Activated CD4-positive, alpha-beta memory T cell treated with anti-CD3 and anti-CD28 coated beads for 36 hours (primary cell): Measurements from ENCODE around the gene RARB. TPM values are rescaled to one million over a fixed set of nuclear protein-coding genes. Genes with fewer than 3 reads are reported as not detected.

Experiments
- CTCF ChIA-PET: fragments of 350-600 bp; sonication (Branson Sonifier 250); formaldehyde crosslinking; loops from one replicate; lab custom pipeline; 2021; ENCODE audit warnings: antibody characterized with exemption, inconsistent platforms; lab: Charles Lee
- POLR2A ChIA-PET: fragments of 350-600 bp; sonication (Branson Sonifier 250); formaldehyde crosslinking; loops from one replicate; lab custom pipeline; 2021; ENCODE audit warnings: antibody characterized with exemption; lab: Charles Lee
- DNase-seq: peaks from one replicate; pipeline ENCODE4 v3.0.0-alpha.2; 2020
- H3K27ac Mint-ChIP-seq: one replicate; pipeline ENCODE4 v1.8.0; 2021; ENCODE audit warnings: mixed read lengths
- H3K27me3 Mint-ChIP-seq: one replicate; pipeline ENCODE4 v1.8.0; 2021; ENCODE audit warnings: mixed read lengths
- H3K36me3 Mint-ChIP-seq: one replicate; pipeline ENCODE4 v1.8.0; 2021; ENCODE audit warnings: mixed read lengths
- H3K4me1 Mint-ChIP-seq: one replicate; pipeline ENCODE4 v1.8.0; 2021; ENCODE audit warnings: low read depth, mixed read lengths
- H3K4me3 Mint-ChIP-seq: one replicate; pipeline ENCODE4 v1.8.0; 2021; ENCODE audit warnings: mild to moderate bottlenecking, mixed read lengths
- H3K9me3 Mint-ChIP-seq: one replicate; pipeline ENCODE4 v1.8.0; 2021; ENCODE audit warnings: mixed read lengths
- intact Hi-C: fragments of 100-400 bp; cut with micrococcal nuclease; formaldehyde crosslinking; loops from one replicate; pipeline ENCODE4 v1.15.1; 2023
- total RNA-seq, 2 experiments: library from RNA; stranded (reverse); gene quantifications; one replicate each; pipeline ENCODE4 v1.2.3, GENCODE V29; 2021

The RARB gene
- total RNA-seq, 2 experiments from 2014 or later: not detected

GRCh38 chr3:25403968-25404367 lies 24.1 kb upstream of the RARB start:
- Mint-ChIP-seq H3K4me3 (no peak overlapping the region), H3K36me3 (no peaks in the 10 kb centered on the region), H3K9me3 (no peaks in the 10 kb centered on the region), H3K27me3 (no peaks in the 10 kb centered on the region), H3K4me1 (no peaks in the 10 kb centered on the region), H3K27ac (no peak overlapping the region)
- POLR2A ChIA-PET: no interaction called here
- CTCF ChIA-PET: no interaction called here
- intact Hi-C loops: no loop called here
- DNase-seq: no peak

GRCh38 chr3:25404569-25404968 lies 23.5 kb upstream of the RARB start:
- H3K36me3 Mint-ChIP-seq: no peaks in the 10 kb centered on the region
- CTCF ChIA-PET: no interaction called here
- H3K27ac Mint-ChIP-seq: no peak overlapping the region
- intact Hi-C loops: no loop called here
- H3K4me1 Mint-ChIP-seq: no peaks in the 10 kb centered on the region
- DNase-seq: no peak
- no peaks in the 10 kb centered on the region for H3K9me3 Mint-ChIP-seq
- POLR2A ChIA-PET: no interaction called here
- H3K27me3 Mint-ChIP-seq: no peaks in the 10 kb centered on the region
- no peak overlapping the region for H3K4me3 Mint-ChIP-seq

GRCh38 chr3:25405335-25405734 lies 22.7 kb upstream of the RARB start:
- Mint-ChIP-seq H3K4me1 (no peaks in the 10 kb centered on the region), H3K4me3 (no peak overlapping the region), H3K36me3 (no peaks in the 10 kb centered on the region), H3K27me3 (no peaks in the 10 kb centered on the region), H3K9me3 (no peaks in the 10 kb centered on the region), H3K27ac (no peak overlapping the region)
- POLR2A ChIA-PET: no interaction called here
- DNase-seq: no peak
- CTCF ChIA-PET: no interaction called here
- intact Hi-C loops: no loop called here

- H3K27ac Mint-ChIP-seq: no peak overlapping the region
- CTCF ChIA-PET: no interaction called here
- H3K9me3 Mint-ChIP-seq: no peaks in the 10 kb centered on the region
- POLR2A ChIA-PET: no interaction called here
- no peaks in the 10 kb centered on the region for H3K4me1 Mint-ChIP-seq
- no peaks in the 10 kb centered on the region for H3K36me3 Mint-ChIP-seq
- no peaks in the 10 kb centered on the region for H3K27me3 Mint-ChIP-seq
- no peak for DNase-seq
- intact Hi-C loops: no loop called here
- H3K4me3 Mint-ChIP-seq: no peak overlapping the region
Measured at GRCh38 chr3:25410703-25411102, 17.4 kb upstream of the RARB start.

- no peak overlapping the region for H3K4me3 Mint-ChIP-seq
- no peaks in the 10 kb centered on the region for H3K9me3 Mint-ChIP-seq
- ChIA-PET POLR2A (no interaction called here), CTCF (interaction anchor here (0.7 kb wide), 1 partner anchor 181 kb away, joined by 3 read pairs; no protein-coding TSS in a partner anchor)
- H3K27ac Mint-ChIP-seq: no peak overlapping the region
- no peak for DNase-seq
- intact Hi-C loops: no loop called here
- H3K36me3 Mint-ChIP-seq: no peaks in the 10 kb centered on the region
- H3K4me1 Mint-ChIP-seq: no peaks in the 10 kb centered on the region
- H3K27me3 Mint-ChIP-seq: peaks cover 2% of the 10 kb centered on the region
Measured at GRCh38 chr3:25412269-25412668, 15.8 kb upstream of the RARB start.

GRCh38 chr3:25416176-25416575 lies 11.9 kb upstream of the RARB start:
- no peaks in the 10 kb centered on the region for H3K9me3 Mint-ChIP-seq
- no peak overlapping the region for H3K4me3 Mint-ChIP-seq
- ChIA-PET CTCF (no interaction called here), POLR2A (no interaction called here)
- intact Hi-C loops: no loop called here
- no peak overlapping the region for H3K27ac Mint-ChIP-seq
- H3K4me1 Mint-ChIP-seq: no peaks in the 10 kb centered on the region
- no peaks in the 10 kb centered on the region for H3K36me3 Mint-ChIP-seq
- H3K27me3 Mint-ChIP-seq: peaks cover 2% of the 10 kb centered on the region
- DNase-seq: no peak

- H3K4me3 Mint-ChIP-seq: no peak overlapping the region
- no peaks in the 10 kb centered on the region for H3K9me3 Mint-ChIP-seq
- CTCF ChIA-PET: no interaction called here
- peaks cover 2% of the 10 kb centered on the region for H3K27me3 Mint-ChIP-seq
- no peaks in the 10 kb centered on the region for H3K4me1 Mint-ChIP-seq
- no peak for DNase-seq
- POLR2A ChIA-PET: interaction anchor here (0.6 kb wide), 1 partner anchor 286 kb away, joined by 3 read pairs; no protein-coding TSS in a partner anchor
- H3K36me3 Mint-ChIP-seq: no peaks in the 10 kb centered on the region
- no peak overlapping the region for H3K27ac Mint-ChIP-seq
- intact Hi-C loops: no loop called here
Measured at GRCh38 chr3:25418596-25418995, 9.5 kb upstream of the RARB start.

GRCh38 chr3:25419251-25419650 lies 8.8 kb upstream of the RARB start:
- ChIA-PET POLR2A (no interaction called here), CTCF (no interaction called here)
- no peak overlapping the region for H3K4me3 Mint-ChIP-seq
- no peaks in the 10 kb centered on the region for H3K36me3 Mint-ChIP-seq
- no peaks in the 10 kb centered on the region for H3K4me1 Mint-ChIP-seq
- no peak for DNase-seq
- H3K9me3 Mint-ChIP-seq: no peaks in the 10 kb centered on the region
- H3K27ac Mint-ChIP-seq: no peak overlapping the region
- peaks cover 2% of the 10 kb centered on the region for H3K27me3 Mint-ChIP-seq
- intact Hi-C loops: no loop called here

- peaks cover 4% of the 10 kb centered on the region for H3K27me3 Mint-ChIP-seq
- no peak overlapping the region for H3K4me3 Mint-ChIP-seq
- no peak overlapping the region for H3K27ac Mint-ChIP-seq
- intact Hi-C loops: no loop called here
- no peaks in the 10 kb centered on the region for H3K9me3 Mint-ChIP-seq
- H3K4me1 Mint-ChIP-seq: no peaks in the 10 kb centered on the region
- no peaks in the 10 kb centered on the region for H3K36me3 Mint-ChIP-seq
- ChIA-PET POLR2A (no interaction called here), CTCF (no interaction called here)
- no peak for DNase-seq
Measured at GRCh38 chr3:25420147-25420546, 7.9 kb upstream of the RARB start.

GRCh38 chr3:25420885-25421284 lies 7.2 kb upstream of the RARB start:
- H3K27ac Mint-ChIP-seq: no peak overlapping the region
- intact Hi-C loops: no loop called here
- CTCF ChIA-PET: no interaction called here
- no peaks in the 10 kb centered on the region for H3K36me3 Mint-ChIP-seq
- H3K4me3 Mint-ChIP-seq: no peak overlapping the region
- no peaks in the 10 kb centered on the region for H3K9me3 Mint-ChIP-seq
- H3K4me1 Mint-ChIP-seq: no peaks in the 10 kb centered on the region
- DNase-seq: no peak
- POLR2A ChIA-PET: no interaction called here
- peaks cover 7% of the 10 kb centered on the region for H3K27me3 Mint-ChIP-seq

GRCh38 chr3:25421747-25422146 lies 6.3 kb upstream of the RARB start:
- ChIA-PET CTCF (no interaction called here), POLR2A (no interaction called here)
- H3K4me1 Mint-ChIP-seq: no peaks in the 10 kb centered on the region
- no peak overlapping the region for H3K4me3 Mint-ChIP-seq
- H3K27me3 Mint-ChIP-seq: peaks cover 15% of the 10 kb centered on the region
- intact Hi-C loops: no loop called here
- H3K27ac Mint-ChIP-seq: no peak overlapping the region
- H3K36me3 Mint-ChIP-seq: no peaks in the 10 kb centered on the region
- no peaks in the 10 kb centered on the region for H3K9me3 Mint-ChIP-seq
- no peak for DNase-seq

- Mint-ChIP-seq H3K4me1 (peaks cover 3% of the 10 kb centered on the region), H3K36me3 (no peaks in the 10 kb centered on the region), H3K27ac (no peak overlapping the region), H3K9me3 (no peaks in the 10 kb centered on the region), H3K4me3 (no peak overlapping the region), H3K27me3 (peaks cover 34% of the 10 kb centered on the region)
- ChIA-PET CTCF (no interaction called here), POLR2A (no interaction called here)
- no peak for DNase-seq
- intact Hi-C loops: no loop called here
Measured at GRCh38 chr3:25423780-25424588, 4.1 kb upstream of the RARB start.

- ChIA-PET POLR2A (no interaction called here), CTCF (no interaction called here)
- intact Hi-C loops: no loop called here
- H3K4me3 Mint-ChIP-seq: no peak overlapping the region
- peaks cover 38% of the 10 kb centered on the region for H3K27me3 Mint-ChIP-seq
- H3K27ac Mint-ChIP-seq: no peak overlapping the region
- H3K4me1 Mint-ChIP-seq: peaks cover 3% of the 10 kb centered on the region
- no peak for DNase-seq
- no peaks in the 10 kb centered on the region for H3K9me3 Mint-ChIP-seq
- no peaks in the 10 kb centered on the region for H3K36me3 Mint-ChIP-seq
Measured at GRCh38 chr3:25424614-25425013, 3.4 kb upstream of the RARB start.
